HEK293 (cell line): ENCODE measurements around the gene CELSR3.
A peak's percentile ranks its signal among the peaks of the same experiment; 100 is the strongest.

Source experiments
- CTCF ChIA-PET: fragments of 350-600 bp; formaldehyde crosslinking; extraction: SDS; loops from one replicate; lab custom pipeline; 2021; ENCODE audit warnings: antibody characterized with exemption; lab: Yijun Ruan, JAX
- POLR2A ChIA-PET: fragments of 300-600 bp; formaldehyde crosslinking; extraction: SDS; loops from one replicate; lab custom pipeline; 2020; ENCODE audit warnings: antibody characterized with exemption, inconsistent platforms; lab: Yijun Ruan, JAX
- H3K27ac ChIP-seq: fragments of 200-500 bp; sonication (Bioruptor generic); 2 replicates; pipeline ENCODE4 v1.5.1; 2014; ENCODE audit warnings: low read depth, low read length, control low read depth, inconsistent platforms; ENCODE audit errors: extremely low read depth
- H3K36me3 ChIP-seq, 2 experiments: fragments of 200-500 bp in 1 of 2; sonication (Bioruptor generic) in 1 of 2; 1 replicate in 1 of 2; 2 replicates in 1 of 2; pipeline ENCODE4 v1.5.1; 2014 to 2017; ENCODE audit warnings: inconsistent platforms in 2 of 2, low read length in 2 of 2; ENCODE audit not compliant: control insufficient read depth in 2 of 2, insufficient read depth in 1 of 2
- H3K4me1 ChIP-seq: fragments of 200-500 bp; sonication (Bioruptor generic); 2 replicates; pipeline ENCODE4 v1.5.1; 2014; ENCODE audit warnings: mild to moderate bottlenecking, low read length, inconsistent platforms; ENCODE audit not compliant: control insufficient read depth, insufficient read depth
- H3K4me3 ChIP-seq: 2 replicates; pipeline ENCODE4 v1.5.1; 2011; ENCODE audit warnings: low read depth, mild to moderate bottlenecking, control low read depth, low read length, moderate library complexity
- H3K9me3 ChIP-seq: fragments of 200-500 bp; sonication (Bioruptor generic); 2 replicates; pipeline ENCODE4 v1.5.1; 2014; ENCODE audit warnings: low read depth, low read length, inconsistent platforms; ENCODE audit not compliant: control insufficient read depth, insufficient read depth
- KLF16 ChIP-seq: fragments of 450-650 bp; formaldehyde crosslinking; IDR thresholded peaks from 2 replicates; pipeline ENCODE4 v1.5.1; 2017; ENCODE audit warnings: missing biosample characterization, missing genetic modification characterization
- MEIS1 ChIP-seq: sonication (generic); formaldehyde crosslinking; IDR thresholded peaks from 2 replicates; pipeline ENCODE4 v1.8.1; 2022; ENCODE audit warnings: missing genetic modification reagents, mild to moderate bottlenecking, borderline replicate concordance
- SP7 ChIP-seq: fragments of 450-650 bp; formaldehyde crosslinking; IDR thresholded peaks from 2 replicates; pipeline ENCODE4 v1.5.1; 2016; ENCODE audit warnings: missing biosample characterization, missing genetic modification characterization
- ZBTB10 ChIP-seq: fragments of 450-650 bp; formaldehyde crosslinking; IDR thresholded peaks from 2 replicates; pipeline ENCODE4 v1.5.1; 2016; ENCODE audit warnings: missing biosample characterization, missing genetic modification characterization
- ZBTB7A ChIP-seq: fragments of 450-650 bp; formaldehyde crosslinking; IDR thresholded peaks from 2 replicates; pipeline ENCODE4 v1.5.1; 2016; ENCODE audit warnings: low read depth, missing biosample characterization, missing genetic modification characterization
- ZNF112 ChIP-seq: fragments of 450-650 bp; formaldehyde crosslinking; IDR thresholded peaks from 2 replicates; pipeline ENCODE4 v1.5.0; 2017; ENCODE audit warnings: missing biosample characterization, missing genetic modification characterization
- ZNF175 ChIP-seq: fragments of 450-650 bp; formaldehyde crosslinking; IDR thresholded peaks from 2 replicates; pipeline ENCODE4 v1.5.1; 2016; ENCODE audit warnings: missing biosample characterization, missing genetic modification characterization
- ZNF292 ChIP-seq: fragments of 450-650 bp; formaldehyde crosslinking; IDR thresholded peaks from 2 replicates; pipeline ENCODE4 v1.5.1; 2016; ENCODE audit warnings: low read depth, missing biosample characterization, missing genetic modification characterization, borderline replicate concordance
- ZNF311 ChIP-seq: fragments of 450-650 bp; formaldehyde crosslinking; IDR thresholded peaks from 2 replicates; pipeline ENCODE4 v1.5.1; 2017; ENCODE audit warnings: missing biosample characterization, missing genetic modification characterization, borderline replicate concordance
- ZNF362 ChIP-seq: fragments of 450-650 bp; formaldehyde crosslinking; IDR thresholded peaks from 2 replicates; pipeline ENCODE4 v1.5.1; 2016; ENCODE audit warnings: missing biosample characterization, missing genetic modification characterization
- ZNF423 ChIP-seq: fragments of 450-650 bp; formaldehyde crosslinking; IDR thresholded peaks from 2 replicates; pipeline ENCODE4 v1.5.1; 2016; ENCODE audit warnings: missing biosample characterization, missing genetic modification characterization
- ZNF626 ChIP-seq: fragments of 450-650 bp; sonication (Bioruptor Pico); formaldehyde crosslinking; IDR thresholded peaks from 2 replicates; pipeline ENCODE4 v1.5.1; 2018; ENCODE audit warnings: missing biosample characterization, missing genetic modification characterization, inconsistent platforms
- ZNF654 ChIP-seq: fragments of 450-650 bp; formaldehyde crosslinking; IDR thresholded peaks from 2 replicates; pipeline ENCODE4 v1.5.1; 2016; ENCODE audit warnings: low read depth, missing biosample characterization, missing genetic modification characterization
- ZSCAN18 ChIP-seq: fragments of 450-650 bp; formaldehyde crosslinking; IDR thresholded peaks from 2 replicates; pipeline ENCODE4 v1.5.1; 2016; ENCODE audit warnings: missing biosample characterization, missing genetic modification characterization
- ZSCAN23 ChIP-seq: fragments of 450-650 bp; formaldehyde crosslinking; IDR thresholded peaks from 2 replicates; pipeline ENCODE4 v1.5.1; 2016; ENCODE audit warnings: missing biosample characterization, missing genetic modification characterization
- ZSCAN5A ChIP-seq: fragments of 450-650 bp; formaldehyde crosslinking; IDR thresholded peaks from 2 replicates; pipeline ENCODE4 v1.5.1; 2016; ENCODE audit warnings: missing biosample characterization, missing genetic modification characterization
- TF ChIP-seq, protein P1 (sequence below): fragments of 450-650 bp; formaldehyde crosslinking; IDR thresholded peaks from 2 replicates; pipeline ENCODE4 v1.5.1; 2016; ENCODE audit warnings: missing biosample characterization, missing genetic modification characterization, low read depth
- TF ChIP-seq, protein P2 (sequence below): fragments of 450-650 bp; formaldehyde crosslinking; optimal IDR thresholded peaks from 2 replicates; pipeline ENCODE3; 2016; ENCODE audit warnings: missing biosample characterization, mild to moderate bottlenecking, missing genetic modification characterization

Gene CELSR3

GRCh38 chr3:48685603-48686511 lies 23.2 kb upstream of the CELSR3 start, which contains the start of gene NCKIPSD (continued):
- TF ChIP-seq ZSCAN18 (tag by site-specific recombination) (no peak), SP7 (tag by site-specific recombination) (0 out of 2 replicates have a peak, but pooled peaks have one; percentile 11), ZNF362 (tag by site-specific recombination) (no peak), ZNF292 (tag by site-specific recombination) (no peak), MEIS1 (CRISPR knock-in tag) (no peak), ZNF112 (tag by site-specific recombination) (no peak), KLF16 (tag by site-specific recombination) (no peak), ZNF654 (peak; percentile 11; the same call in 1 of the 2 replicates), ZSCAN5A (peak; percentile 69; the same call in 1 of the 2 replicates)
- TF ChIP-seq, protein P1, sequence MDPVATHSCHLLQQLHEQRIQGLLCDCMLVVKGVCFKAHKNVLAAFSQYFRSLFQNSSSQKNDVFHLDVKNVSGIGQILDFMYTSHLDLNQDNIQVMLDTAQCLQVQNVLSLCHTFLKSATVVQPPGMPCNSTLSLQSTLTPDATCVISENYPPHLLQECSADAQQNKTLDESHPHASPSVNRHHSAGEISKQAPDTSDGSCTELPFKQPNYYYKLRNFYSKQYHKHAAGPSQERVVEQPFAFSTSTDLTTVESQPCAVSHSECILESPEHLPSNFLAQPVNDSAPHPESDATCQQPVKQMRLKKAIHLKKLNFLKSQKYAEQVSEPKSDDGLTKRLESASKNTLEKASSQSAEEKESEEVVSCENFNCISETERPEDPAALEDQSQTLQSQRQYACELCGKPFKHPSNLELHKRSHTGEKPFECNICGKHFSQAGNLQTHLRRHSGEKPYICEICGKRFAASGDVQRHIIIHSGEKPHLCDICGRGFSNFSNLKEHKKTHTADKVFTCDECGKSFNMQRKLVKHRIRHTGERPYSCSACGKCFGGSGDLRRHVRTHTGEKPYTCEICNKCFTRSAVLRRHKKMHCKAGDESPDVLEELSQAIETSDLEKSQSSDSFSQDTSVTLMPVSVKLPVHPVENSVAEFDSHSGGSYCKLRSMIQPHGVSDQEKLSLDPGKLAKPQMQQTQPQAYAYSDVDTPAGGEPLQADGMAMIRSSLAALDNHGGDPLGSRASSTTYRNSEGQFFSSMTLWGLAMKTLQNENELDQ (tag by site-specific recombination) = no peak
- TF ChIP-seq, protein P2, sequence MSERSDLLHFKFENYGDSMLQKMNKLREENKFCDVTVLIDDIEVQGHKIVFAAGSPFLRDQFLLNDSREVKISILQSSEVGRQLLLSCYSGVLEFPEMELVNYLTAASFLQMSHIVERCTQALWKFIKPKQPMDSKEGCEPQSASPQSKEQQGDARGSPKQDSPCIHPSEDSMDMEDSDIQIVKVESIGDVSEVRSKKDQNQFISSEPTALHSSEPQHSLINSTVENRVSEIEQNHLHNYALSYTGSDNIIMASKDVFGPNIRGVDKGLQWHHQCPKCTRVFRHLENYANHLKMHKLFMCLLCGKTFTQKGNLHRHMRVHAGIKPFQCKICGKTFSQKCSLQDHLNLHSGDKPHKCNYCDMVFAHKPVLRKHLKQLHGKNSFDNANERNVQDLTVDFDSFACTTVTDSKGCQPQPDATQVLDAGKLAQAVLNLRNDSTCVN (tag by site-specific recombination) = peak; percentile 88

DNA sequence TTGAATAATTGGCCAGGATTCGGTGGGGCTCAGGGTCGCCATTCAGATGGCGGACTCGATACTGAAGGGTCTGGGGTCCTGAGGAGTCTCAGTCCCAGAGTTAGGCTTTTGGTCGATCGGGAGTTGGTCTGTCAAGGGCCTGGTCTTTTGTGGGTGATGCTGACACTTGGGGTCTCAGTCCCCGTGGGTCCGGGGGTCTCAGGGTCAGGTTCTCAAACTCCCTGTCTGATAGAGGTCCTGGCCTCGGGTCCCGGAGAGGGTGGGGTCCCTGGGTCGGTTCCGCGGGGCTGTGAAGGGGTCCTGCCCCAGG lies 22.6 kb upstream of the CELSR3 start:
- POLR2A ChIA-PET = interaction anchor here (0.6 to 1.4 kb wide), 3 partner anchors 10 to 1502 kb away, joined by 3 to 4 read pairs (median 4); no protein-coding TSS in a partner anchor
- no peaks in the 10 kb centered on the region for H3K9me3 ChIP-seq
- peaks cover 6 to 65% of the 10 kb centered on the region in 2 experiments; a peak in 2 of 3 replicates for H3K36me3 ChIP-seq
- peak overlapping the region; percentile 98 for H3K4me3 ChIP-seq
- H3K27ac ChIP-seq = peak overlapping the region; percentile 84; the same call in 1 of the 2 replicates
- H3K4me1 ChIP-seq = peaks cover 9% of the 10 kb centered on the region
- no peak for TF ChIP-seq ZNF423 (tag by site-specific recombination)
- no peak for TF ChIP-seq ZNF626 (tag by site-specific recombination)
- TF ChIP-seq ZBTB7A (tag by site-specific recombination) = 0 out of 2 replicates have a peak, but pooled peaks have one; percentile 49
- TF ChIP-seq ZNF311 = no peak
- TF ChIP-seq ZBTB10 (tag by site-specific recombination) = peak; percentile 29; the same call in 1 of the 2 replicates
- TF ChIP-seq ZSCAN23 = no peak
- no peak for TF ChIP-seq ZNF175 (tag by site-specific recombination)
- CTCF ChIA-PET = interaction anchor here (1.0 to 2.6 kb wide), 4 partner anchors 21 to 223 kb away, joined by 4 to 13 read pairs (median 4); partner anchors contain the start of gene IP6K2
